ENCODE data around the gene RAI14. TPM values are rescaled to one million over a fixed set of nuclear protein-coding genes. Genes with fewer than 3 reads are reported as not detected.

Gene RAI14
- total RNA-seq, 4 donors from 2014 or later = 26.9 to 40.4 (median 32.1) TPM

DNA sequence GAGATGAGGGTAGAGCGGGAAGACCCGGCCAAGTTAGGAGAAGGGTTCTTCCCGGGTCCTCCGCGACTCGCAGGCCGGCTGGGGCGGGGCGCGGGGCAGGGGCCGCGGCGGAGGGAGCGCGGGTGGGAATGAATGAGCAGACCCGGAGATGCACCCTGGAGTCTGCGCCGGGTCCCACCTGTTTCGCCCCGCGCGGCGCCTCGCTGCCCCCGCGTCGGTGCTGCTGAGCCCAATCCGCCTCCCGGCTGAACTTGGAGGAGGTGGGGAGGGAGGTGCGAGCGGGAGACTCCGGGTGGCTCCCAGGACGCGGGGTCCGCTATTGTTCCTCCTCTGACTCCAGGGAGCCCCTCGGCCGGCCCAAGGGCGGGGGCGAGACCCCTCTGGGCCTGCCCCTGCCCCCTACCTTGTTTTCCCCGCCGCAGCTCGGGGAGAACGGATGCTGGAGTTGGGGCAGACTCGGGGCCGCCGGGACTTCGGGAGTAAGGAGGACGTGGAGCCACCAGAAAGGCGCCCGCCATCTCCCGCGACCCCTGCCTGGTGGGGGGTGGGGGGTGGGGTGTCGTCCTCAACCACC is 659 bp downstream of the RAI14 start:
- WGBS, 2 donors = 0 to 1% methylated on average over 37 to 44 of the region's 53 CpGs
- peak overlapping the region; percentile 66 for H3K4me3 ChIP-seq (ENCODE audit: low read depth, poor library complexity, severe bottlenecking)
- DNase-seq (ENCODE audit: low spot score in 2 of 2) = peak in 1 of 2 donors; percentile 87
- intact Hi-C loops (cut with DNase I; ENCODE audit: low total_unique reads) = no loop called here
- TF ChIP-seq, protein P1, sequence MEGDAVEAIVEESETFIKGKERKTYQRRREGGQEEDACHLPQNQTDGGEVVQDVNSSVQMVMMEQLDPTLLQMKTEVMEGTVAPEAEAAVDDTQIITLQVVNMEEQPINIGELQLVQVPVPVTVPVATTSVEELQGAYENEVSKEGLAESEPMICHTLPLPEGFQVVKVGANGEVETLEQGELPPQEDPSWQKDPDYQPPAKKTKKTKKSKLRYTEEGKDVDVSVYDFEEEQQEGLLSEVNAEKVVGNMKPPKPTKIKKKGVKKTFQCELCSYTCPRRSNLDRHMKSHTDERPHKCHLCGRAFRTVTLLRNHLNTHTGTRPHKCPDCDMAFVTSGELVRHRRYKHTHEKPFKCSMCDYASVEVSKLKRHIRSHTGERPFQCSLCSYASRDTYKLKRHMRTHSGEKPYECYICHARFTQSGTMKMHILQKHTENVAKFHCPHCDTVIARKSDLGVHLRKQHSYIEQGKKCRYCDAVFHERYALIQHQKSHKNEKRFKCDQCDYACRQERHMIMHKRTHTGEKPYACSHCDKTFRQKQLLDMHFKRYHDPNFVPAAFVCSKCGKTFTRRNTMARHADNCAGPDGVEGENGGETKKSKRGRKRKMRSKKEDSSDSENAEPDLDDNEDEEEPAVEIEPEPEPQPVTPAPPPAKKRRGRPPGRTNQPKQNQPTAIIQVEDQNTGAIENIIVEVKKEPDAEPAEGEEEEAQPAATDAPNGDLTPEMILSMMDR (IDR thresholded peaks at IDR 0.05) = no peak
- no peak for TF ChIP-seq POLR2A (IDR thresholded peaks at IDR 0.05)

DNA sequence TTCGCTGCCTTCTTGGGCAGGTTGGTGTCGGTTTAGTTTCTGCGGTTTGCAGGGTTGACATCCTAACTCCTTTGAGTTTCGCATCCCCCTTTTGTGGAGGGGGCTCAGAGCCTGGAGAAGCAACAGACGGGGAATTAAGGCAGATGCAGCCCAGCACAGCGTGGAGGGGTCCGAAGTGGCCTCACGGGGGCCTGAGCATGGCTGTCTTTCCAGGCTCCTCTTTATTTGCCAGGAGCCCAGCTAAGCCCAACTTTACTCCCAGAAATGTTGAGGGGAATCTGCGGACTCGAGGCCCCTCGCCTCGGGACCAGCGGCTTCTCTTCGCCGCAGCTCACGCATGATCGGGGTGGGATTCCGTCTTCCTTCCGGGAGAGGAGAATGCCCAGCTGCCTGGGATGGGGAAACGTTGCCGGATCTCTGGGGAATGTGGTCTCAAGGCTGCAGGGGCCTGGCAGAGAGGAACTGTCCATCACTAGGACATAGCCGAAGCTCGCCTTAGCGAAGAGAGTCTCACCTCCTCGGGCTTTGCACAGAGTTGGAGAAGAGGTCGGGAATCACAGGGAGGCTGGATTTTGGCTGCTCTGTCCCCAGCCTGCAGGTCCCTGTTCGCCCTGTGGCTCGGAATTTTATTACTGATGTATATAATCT is 1.3 kb downstream of the RAI14 start:
- intact Hi-C loops (cut with DNase I; ENCODE audit: low total_unique reads) = no loop called here
- DNase-seq (ENCODE audit: low spot score in 2 of 2) = peak in 1 of 2 donors; percentile 86
- no peak for TF ChIP-seq POLR2A (IDR thresholded peaks at IDR 0.05)
- TF ChIP-seq, protein P1 (IDR thresholded peaks at IDR 0.05) = no peak
- WGBS, 2 donors = 2 to 5% methylated on average over 24 to 28 of the region's 28 CpGs
- peak overlapping the region; percentile 66 for H3K4me3 ChIP-seq (ENCODE audit: low read depth, poor library complexity, severe bottlenecking)

DNA sequence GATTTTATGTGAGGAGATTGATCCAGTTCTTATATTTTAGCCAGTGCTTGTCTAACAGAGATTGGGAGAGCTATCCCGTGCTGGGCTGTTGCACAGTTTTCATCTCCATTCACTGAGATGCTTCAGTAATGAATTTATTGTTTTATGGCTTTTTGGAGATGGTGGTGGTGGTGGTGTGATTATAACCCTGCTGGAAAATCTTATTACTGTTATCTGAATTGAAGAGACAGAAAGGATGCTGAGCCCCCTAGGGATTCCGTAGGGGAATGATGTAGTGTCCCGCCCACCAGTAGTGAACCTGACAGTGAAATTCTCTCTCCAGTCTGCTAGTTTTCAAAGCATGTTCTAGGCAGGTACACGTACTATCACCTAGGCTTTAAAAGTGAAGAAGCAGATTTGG is 1.9 kb downstream of the RAI14 start:
- intact Hi-C loops (cut with DNase I; ENCODE audit: low total_unique reads) = no loop called here
- TF ChIP-seq, protein P1 (IDR thresholded peaks at IDR 0.05) = no peak
- TF ChIP-seq POLR2A (IDR thresholded peaks at IDR 0.05) = no peak
- 52 to 53% methylated on average over 4 of the region's 4 CpGs for WGBS, 2 donors
- no peak overlapping the region for H3K4me3 ChIP-seq (ENCODE audit: low read depth, poor library complexity, severe bottlenecking)
- DNase-seq (ENCODE audit: low spot score in 2 of 2) = no peak

DNA sequence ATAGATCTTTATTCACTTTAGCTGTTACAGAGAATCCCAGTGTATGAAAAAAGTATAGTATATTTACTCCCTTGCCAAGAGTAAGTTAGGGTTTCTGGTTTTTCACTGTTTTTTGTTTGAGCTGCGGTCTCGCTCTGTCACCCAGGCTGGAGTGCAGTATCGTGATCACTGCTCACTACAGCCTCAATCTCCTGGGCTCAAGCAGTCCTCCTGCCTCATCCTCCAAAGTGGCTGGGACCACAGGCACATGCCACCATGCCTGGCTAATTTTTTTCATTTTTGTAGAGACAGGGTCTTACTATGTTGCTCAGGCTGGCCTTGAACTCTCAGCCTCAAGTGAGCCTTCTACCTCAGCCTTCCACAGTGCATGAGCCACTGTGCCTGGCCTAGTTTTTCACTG is 3.0 kb downstream of the RAI14 start:
- H3K4me3 ChIP-seq (ENCODE audit: low read depth, poor library complexity, severe bottlenecking) = no peak overlapping the region
- DNase-seq (ENCODE audit: low spot score in 2 of 2) = no peak
- intact Hi-C loops (cut with DNase I; ENCODE audit: low total_unique reads) = no loop called here
- 95 to 99% methylated on average over 3 of the region's 3 CpGs for WGBS, 2 donors
- TF ChIP-seq, protein P1 (IDR thresholded peaks at IDR 0.05) = no peak
- no peak for TF ChIP-seq POLR2A (IDR thresholded peaks at IDR 0.05)

DNA sequence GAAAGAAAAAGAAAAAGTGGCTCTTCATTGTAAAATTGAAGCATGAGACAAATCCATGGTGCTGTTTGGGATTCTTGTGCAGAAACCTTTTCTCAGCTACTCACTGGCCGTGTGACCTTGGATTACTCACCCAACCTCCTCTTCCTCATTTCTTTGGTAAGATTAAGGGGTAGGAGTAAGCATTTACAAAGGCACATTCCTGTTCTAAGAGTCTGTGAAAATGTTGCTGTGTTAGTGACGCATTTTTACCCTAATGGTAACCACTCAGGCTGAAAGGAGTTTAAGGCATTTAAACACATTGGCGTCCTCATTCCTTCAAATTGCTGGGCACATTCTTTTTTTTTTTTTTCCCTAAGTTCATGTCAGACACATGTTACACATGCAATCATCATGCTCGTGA is 4.3 kb downstream of the RAI14 start:
- no peak for DNase-seq (ENCODE audit: low spot score in 2 of 2)
- intact Hi-C loops (cut with DNase I; ENCODE audit: low total_unique reads) = loop anchor here (10.0 kb wide), 1 partner anchor 684 kb away; no protein-coding TSS in a partner anchor
- TF ChIP-seq, protein P1 (IDR thresholded peaks at IDR 0.05) = no peak
- no peak for TF ChIP-seq POLR2A (IDR thresholded peaks at IDR 0.05)
- WGBS, 2 donors = 91 to 93% methylated on average over 4 of the region's 4 CpGs
- no peak overlapping the region for H3K4me3 ChIP-seq (ENCODE audit: low read depth, poor library complexity, severe bottlenecking)

All from lower leg skin (tissue), 4 donors.